ENCODE results near the gene EGFR.

EGFR gene

GRCh38 chr7:55134359-55134725 lies 115.5 kb downstream of the EGFR start:
- no peak for ATAC-seq
- no peak for TF ChIP-seq GLIS3 (CRISPR knock-in tag; IDR thresholded peaks at IDR 0.05)
- TF ChIP-seq ZFP3 (CRISPR knock-in tag; IDR thresholded peaks at IDR 0.05), result no peak
- TF ChIP-seq ARNTL (CRISPR knock-in tag; IDR thresholded peaks at IDR 0.05; ENCODE audit: borderline replicate concordance, low read depth), result no peak
- TF ChIP-seq ISL1 (CRISPR knock-in tag; IDR thresholded peaks at IDR 0.05), result no peak
- TF ChIP-seq ZFP30 (CRISPR knock-in tag; IDR thresholded peaks at IDR 0.05), result no peak
- TF ChIP-seq ESRRG (CRISPR knock-in tag; IDR thresholded peaks at IDR 0.05), result no peak
- no peak for TF ChIP-seq CSDC2 (CRISPR knock-in tag; IDR thresholded peaks at IDR 0.05)
- TF ChIP-seq TSHZ2 (CRISPR knock-in tag; IDR thresholded peaks at IDR 0.05), result no peak
- TF ChIP-seq PATZ1 (CRISPR knock-in tag; IDR thresholded peaks at IDR 0.05; ENCODE audit: borderline replicate concordance), result no peak
- no peak for TF ChIP-seq BACH2 (CRISPR knock-in tag; IDR thresholded peaks at IDR 0.05; ENCODE audit: borderline replicate concordance)
- TF ChIP-seq ZNF70 (CRISPR knock-in tag; IDR thresholded peaks at IDR 0.05), result no peak
- TF ChIP-seq ZNF565 (CRISPR knock-in tag; conservative IDR thresholded peaks at IDR 0.05; ENCODE audit: low read depth), result no peak
- TF ChIP-seq TCF4 (CRISPR knock-in tag; IDR thresholded peaks at IDR 0.05; ENCODE audit: borderline replicate concordance), result no peak
- no peak for TF ChIP-seq POU6F1 (CRISPR knock-in tag; IDR thresholded peaks at IDR 0.05; ENCODE audit: borderline replicate concordance, low read depth)

- TF ChIP-seq ZNF565 (CRISPR knock-in tag; conservative IDR thresholded peaks at IDR 0.05; ENCODE audit: low read depth) (no peak), ARNTL (CRISPR knock-in tag; IDR thresholded peaks at IDR 0.05; ENCODE audit: borderline replicate concordance, low read depth) (no peak), SNAI2 (CRISPR knock-in tag; IDR thresholded peaks at IDR 0.05) (no peak), ESRRG (CRISPR knock-in tag; IDR thresholded peaks at IDR 0.05) (no peak), ISL1 (CRISPR knock-in tag; IDR thresholded peaks at IDR 0.05) (no peak), CREB5 (CRISPR knock-in tag; IDR thresholded peaks at IDR 0.05; ENCODE audit: low read depth) (no peak), GLIS3 (CRISPR knock-in tag; IDR thresholded peaks at IDR 0.05) (no peak)
- ATAC-seq, result no peak
Measured at GRCh38 chr7:55134786-55135185, 116.0 kb downstream of the EGFR start.

- TF ChIP-seq GLIS3 (CRISPR knock-in tag; IDR thresholded peaks at IDR 0.05) (no peak), ISL1 (CRISPR knock-in tag; IDR thresholded peaks at IDR 0.05) (no peak)
- no peak for ATAC-seq
Measured at GRCh38 chr7:55135462-55135861, 116.6 kb downstream of the EGFR start.

- TF ChIP-seq BACH2 (CRISPR knock-in tag; IDR thresholded peaks at IDR 0.05; ENCODE audit: borderline replicate concordance) (no peak), OSR1 (CRISPR knock-in tag; IDR thresholded peaks at IDR 0.05) (no peak), ISL1 (CRISPR knock-in tag; IDR thresholded peaks at IDR 0.05) (no peak)
- no peak for ATAC-seq
Measured at GRCh38 chr7:55138663-55139062, 119.8 kb downstream of the EGFR start.

GRCh38 chr7:55140221-55140940 lies 121.6 kb downstream of the EGFR start:
- ATAC-seq, result no peak; the same call in 2 of the 3 replicates

More at GRCh38 chr7:55140221-55140940, 121.6 kb downstream of the EGFR start:
- TF ChIP-seq CSDC2 (CRISPR knock-in tag; IDR thresholded peaks at IDR 0.05) (no peak), ZNF70 (CRISPR knock-in tag; IDR thresholded peaks at IDR 0.05) (no peak), ZC3H10 (CRISPR knock-in tag; IDR thresholded peaks at IDR 0.05) (no peak)

Measured in SK-N-SH treated with all-trans-retinoic acid at 6 μM for 48 hours (cell line).